OCI-LY7 (cell line): Measurements from ENCODE around the gene MRFAP1L1. TPM values are rescaled to one million over a fixed set of nuclear protein-coding genes. Genes with fewer than 3 reads are reported as not detected.

Experiments
- BruUV-seq: library from RNA; stranded (reverse); fragments of 400-500 nt; replicated peaks from 2 replicates; lab custom pipeline; 2021; lab: Mats Ljungman, UMichigan
- CTCF ChIA-PET: fragments of 300-600 bp; sonication (Branson Sonifier 250); formaldehyde crosslinking; loops from one replicate; lab custom pipeline; 2022; ENCODE audit warnings: antibody characterized with exemption; ENCODE audit not compliant: unreplicated experiment; lab: Charles Lee
- POLR2A ChIA-PET: fragments of 300-600 bp; sonication (Branson Sonifier 250); formaldehyde crosslinking; loops from one replicate; lab custom pipeline; 2022; ENCODE audit warnings: antibody characterized with exemption; lab: Charles Lee
- DNase-seq: peaks from one replicate; pipeline ENCODE4 v3.0.0-alpha.2; 2015; ENCODE audit warnings: low spot score
- H2AFZ ChIP-seq: fragments of 200-600 bp; sonication (generic), shearing (Covaris generic); 2 replicates; pipeline ENCODE4 v1.6.1; 2014; ENCODE audit warnings: mild to moderate bottlenecking, antibody characterized with exemption, low read length, moderate library complexity
- H3K27ac ChIP-seq: fragments of 200-600 bp; sonication (generic); 2 replicates; pipeline ENCODE4 v1.5.1; 2014; ENCODE audit warnings: mixed run types, low read depth, mild to moderate bottlenecking, moderate library complexity, low read length, inconsistent platforms; ENCODE audit not compliant: poor library complexity, severe bottlenecking
- H3K36me3 ChIP-seq: fragments of 200-600 bp; sonication (generic); 2 replicates; pipeline ENCODE4 v1.6.1; 2014; ENCODE audit warnings: mild to moderate bottlenecking, antibody characterized with exemption, low read length, moderate library complexity, mixed read lengths; ENCODE audit not compliant: insufficient read depth
- H3K4me1 ChIP-seq: fragments of 200-600 bp; sonication (generic); 2 replicates; pipeline ENCODE4 v1.5.1; 2014; ENCODE audit warnings: mild to moderate bottlenecking, low read length; ENCODE audit not compliant: insufficient read depth, poor library complexity, severe bottlenecking
- H3K4me2 ChIP-seq: fragments of 200-600 bp; sonication (generic); 2 replicates; pipeline ENCODE4 v1.6.1; 2014; ENCODE audit warnings: mild to moderate bottlenecking, low read length
- H3K4me3 ChIP-seq: fragments of 200-600 bp; sonication (generic); 2 replicates; pipeline ENCODE4 v1.5.1; 2014; ENCODE audit warnings: mild to moderate bottlenecking, low read depth, low read length; ENCODE audit not compliant: poor library complexity, severe bottlenecking
- H3K79me2 ChIP-seq: fragments of 200-600 bp; sonication (generic); 2 replicates; pipeline ENCODE4 v1.6.1; 2016; ENCODE audit warnings: low read depth, mild to moderate bottlenecking, low read length, moderate library complexity, mixed read lengths; ENCODE audit not compliant: insufficient read depth
- H3K9me2 ChIP-seq: fragments of 200-600 bp; sonication (generic); 2 replicates; pipeline ENCODE4 v1.6.1; 2016; ENCODE audit warnings: mild to moderate bottlenecking, low read length, mixed read lengths; ENCODE audit not compliant: insufficient read depth
- H3K9me3 ChIP-seq: fragments of 200-600 bp; sonication (generic); 2 replicates; pipeline ENCODE4 v1.6.1; 2014; ENCODE audit warnings: mild to moderate bottlenecking, mixed run types, low read length, mixed read lengths
- H4K20me1 ChIP-seq: fragments of 200-600 bp; sonication (generic); 2 replicates; pipeline ENCODE4 v1.6.1; 2014; ENCODE audit warnings: mild to moderate bottlenecking, antibody characterized with exemption, low read length, moderate library complexity, mixed read lengths; ENCODE audit not compliant: insufficient read depth
- EZH2phosphoT487 ChIP-seq: fragments of 200-600 bp; sonication (generic); IDR thresholded peaks from 2 replicates; pipeline ENCODE4 v1.6.1; 2018; ENCODE audit warnings: low read depth, borderline replicate concordance, mild to moderate bottlenecking, mixed run types, antibody characterized with exemption, low read length, moderate library complexity, mixed read lengths
- intact Hi-C: fragments of 100-400 bp; cut with micrococcal nuclease; formaldehyde crosslinking; loops from one replicate; pipeline ENCODE4 v1.10.0; 2022; ENCODE audit not compliant: unreplicated experiment
- total RNA-seq, 2 experiments: library from RNA; depleted of rRNA in 1 of 2; stranded (reverse); fragments of >200 nt in 1 of 2; shearing (Covaris generic) in 1 of 2; gene quantifications; 2 replicates each; pipeline ENCODE4 v1.2.3, GENCODE V29; 2014 to 2022
- TF ChIP-seq, protein P1 (sequence below): fragments of 200-600 bp; sonication (generic); conservative IDR thresholded peaks from 2 replicates; pipeline ENCODE4 v1.5.1; 2014; ENCODE audit warnings: mild to moderate bottlenecking, antibody characterized with exemption, low read length, moderate library complexity, mixed read lengths

MRFAP1L1 gene
- total RNA-seq, 2 experiments from 2014 or later = 49.3 to 50.5 TPM

DNA sequence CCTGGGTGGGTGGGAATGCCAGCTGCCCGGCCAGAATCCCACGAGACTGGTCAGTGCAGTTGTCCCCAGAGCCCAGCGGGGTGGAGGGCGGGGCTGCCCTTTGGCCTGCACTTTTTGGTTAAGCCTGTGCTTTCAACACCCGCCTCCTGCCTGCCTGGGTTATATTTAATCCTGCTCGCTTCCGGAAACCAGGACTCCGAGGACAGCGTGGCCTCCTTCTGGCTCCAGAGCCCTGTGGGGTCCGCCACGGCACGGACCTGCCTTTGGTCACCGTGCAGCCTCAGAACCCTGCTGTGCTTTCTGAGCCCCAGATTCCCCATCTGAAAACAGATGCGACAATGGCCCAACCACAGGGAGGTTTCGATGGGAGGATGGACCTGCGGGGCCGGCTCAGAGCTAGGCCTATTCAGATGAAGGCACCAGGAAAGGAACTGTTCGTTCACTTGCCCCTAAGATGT, 43.5 kb upstream of the MRFAP1L1 start:
- Histone ChIP-seq H3K4me1 (no peaks in the 10 kb centered on the region), H3K27ac (no peak overlapping the region), H4K20me1 (no peaks in the 10 kb centered on the region), H3K36me3 (no peaks in the 10 kb centered on the region), H3K4me2 (no peak overlapping the region), H3K9me2 (no peaks in the 10 kb centered on the region), H3K9me3 (no peaks in the 10 kb centered on the region), H2AFZ (no peak overlapping the region), H3K4me3 (no peak overlapping the region), H3K79me2 (no peaks in the 10 kb centered on the region)
- DNase-seq = no peak
- ChIA-PET CTCF (no interaction called here), POLR2A (no interaction called here)
- intact Hi-C loops = no loop called here
- BruUV-seq = no TSS peak
- TF ChIP-seq EZH2phosphoT487 = no peak

DNA sequence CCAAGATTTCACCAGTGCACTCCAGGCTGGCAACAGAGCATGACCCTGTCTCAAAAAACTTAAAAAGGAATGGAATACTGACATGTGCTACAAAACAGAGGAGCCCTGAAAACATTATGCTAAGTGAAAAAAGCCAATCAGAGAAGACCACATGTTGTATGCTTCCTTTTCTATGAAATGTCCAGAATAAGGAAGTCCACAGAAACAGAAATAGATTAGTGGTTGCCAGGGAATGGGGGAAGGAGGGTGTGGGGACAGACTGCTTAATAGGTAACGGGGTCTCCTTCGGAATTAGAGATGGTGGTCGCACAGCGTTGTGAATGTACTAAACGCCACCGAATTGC, 42.8 kb upstream of the MRFAP1L1 start:
- Histone ChIP-seq H3K4me2 (no peak overlapping the region), H4K20me1 (no peaks in the 10 kb centered on the region), H2AFZ (no peak overlapping the region), H3K9me2 (no peaks in the 10 kb centered on the region), H3K79me2 (no peaks in the 10 kb centered on the region), H3K27ac (no peak overlapping the region), H3K4me3 (no peak overlapping the region), H3K4me1 (no peaks in the 10 kb centered on the region), H3K36me3 (no peaks in the 10 kb centered on the region), H3K9me3 (no peaks in the 10 kb centered on the region)
- CTCF ChIA-PET = no interaction called here
- intact Hi-C loops = no loop called here
- no peak for DNase-seq
- POLR2A ChIA-PET = no interaction called here
- no peak for TF ChIP-seq EZH2phosphoT487
- TF ChIP-seq, protein P1, sequence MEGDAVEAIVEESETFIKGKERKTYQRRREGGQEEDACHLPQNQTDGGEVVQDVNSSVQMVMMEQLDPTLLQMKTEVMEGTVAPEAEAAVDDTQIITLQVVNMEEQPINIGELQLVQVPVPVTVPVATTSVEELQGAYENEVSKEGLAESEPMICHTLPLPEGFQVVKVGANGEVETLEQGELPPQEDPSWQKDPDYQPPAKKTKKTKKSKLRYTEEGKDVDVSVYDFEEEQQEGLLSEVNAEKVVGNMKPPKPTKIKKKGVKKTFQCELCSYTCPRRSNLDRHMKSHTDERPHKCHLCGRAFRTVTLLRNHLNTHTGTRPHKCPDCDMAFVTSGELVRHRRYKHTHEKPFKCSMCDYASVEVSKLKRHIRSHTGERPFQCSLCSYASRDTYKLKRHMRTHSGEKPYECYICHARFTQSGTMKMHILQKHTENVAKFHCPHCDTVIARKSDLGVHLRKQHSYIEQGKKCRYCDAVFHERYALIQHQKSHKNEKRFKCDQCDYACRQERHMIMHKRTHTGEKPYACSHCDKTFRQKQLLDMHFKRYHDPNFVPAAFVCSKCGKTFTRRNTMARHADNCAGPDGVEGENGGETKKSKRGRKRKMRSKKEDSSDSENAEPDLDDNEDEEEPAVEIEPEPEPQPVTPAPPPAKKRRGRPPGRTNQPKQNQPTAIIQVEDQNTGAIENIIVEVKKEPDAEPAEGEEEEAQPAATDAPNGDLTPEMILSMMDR = no peak
- no TSS peak for BruUV-seq

DNA sequence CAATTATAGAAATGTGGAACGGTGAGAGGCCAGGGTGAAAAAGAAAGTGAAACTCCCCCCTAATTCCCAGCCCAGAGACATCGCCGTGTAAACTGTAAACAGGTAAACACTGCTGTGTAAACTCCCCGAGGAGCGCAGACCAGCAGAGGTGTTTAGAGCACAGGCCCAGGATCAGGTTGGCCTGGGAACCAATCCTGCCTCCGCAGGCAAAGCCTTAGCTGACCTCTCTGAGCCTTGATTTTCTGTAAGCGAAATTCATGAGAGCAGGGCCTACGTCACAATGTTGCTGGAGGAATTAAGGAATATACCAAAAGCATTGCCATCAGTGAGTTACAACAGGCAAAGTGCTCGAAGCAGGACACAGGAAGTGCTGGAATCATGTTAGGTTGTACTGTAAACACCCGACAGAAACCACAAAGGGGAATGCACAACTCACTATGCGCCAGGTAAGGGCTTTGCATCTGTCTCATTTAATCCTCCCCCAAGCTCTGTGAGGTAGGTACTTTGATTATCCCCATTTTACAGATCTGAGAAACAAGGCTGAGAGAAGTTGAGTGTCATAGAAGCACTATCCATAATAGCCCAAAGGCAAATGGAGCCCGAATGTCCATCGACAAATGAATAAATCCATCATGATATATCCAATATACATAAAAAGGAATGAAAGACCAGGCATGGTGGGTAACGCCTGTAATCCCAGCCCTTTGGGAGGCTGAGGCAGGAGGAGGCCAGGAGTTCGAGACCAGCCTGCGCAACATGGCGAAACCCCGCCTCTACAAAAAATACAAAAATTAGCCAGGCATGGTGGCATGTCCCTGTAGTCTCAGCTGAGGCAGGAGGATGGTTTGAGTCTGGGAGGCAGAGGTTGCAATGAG, 42.2 kb upstream of the MRFAP1L1 start:
- POLR2A ChIA-PET = interaction anchor here (0.6 kb wide), 2 partner anchors 15 to 96 kb away, joined by 3 to 4 read pairs; no protein-coding TSS in a partner anchor
- CTCF ChIA-PET = no interaction called here
- H2AFZ ChIP-seq = 0 out of 2 replicates have a peak overlapping the region, but pooled peaks have one; percentile 37
- no peak overlapping the region for H3K4me3 ChIP-seq
- no peaks in the 10 kb centered on the region for H3K4me1 ChIP-seq
- H3K79me2 ChIP-seq = no peaks in the 10 kb centered on the region
- H4K20me1 ChIP-seq = no peaks in the 10 kb centered on the region
- H3K9me2 ChIP-seq = no peaks in the 10 kb centered on the region
- TF ChIP-seq EZH2phosphoT487 = no peak
- TF ChIP-seq, protein P1 = no peak
- no peak for DNase-seq
- H3K4me2 ChIP-seq = peak overlapping the region; percentile 31; the same call in 1 of the 2 replicates
- H3K27ac ChIP-seq = no peak overlapping the region
- BruUV-seq = no TSS peak
- H3K36me3 ChIP-seq = no peaks in the 10 kb centered on the region
- intact Hi-C loops = no loop called here
- no peaks in the 10 kb centered on the region for H3K9me3 ChIP-seq
